Common myeloid progenitor, CD34-positive (primary cell): ENCODE measurements around the gene TPRKB.

Experiments used
- CTCF ChIA-PET: fragments of 350-600 bp; sonication (Branson Sonifier 250); formaldehyde crosslinking; loops from one replicate; lab custom pipeline; 2021; ENCODE audit warnings: antibody characterized with exemption; lab: Charles Lee
- POLR2A ChIA-PET: fragments of 350-600 bp; sonication (Branson Sonifier 250); formaldehyde crosslinking; loops from one replicate; lab custom pipeline; 2021; ENCODE audit warnings: antibody characterized with exemption; lab: Charles Lee
- DNase-seq, 3 donors: peaks; one replicate each; pipeline versions ENCODE4 v3.0.0 to v3.0.0-alpha.2; 2013
- H3K27ac ChIP-seq, 2 experiments: 1 replicate in 1 of 2; 2 replicates in 1 of 2; pipeline ENCODE4 v1.7.0; 2013; ENCODE audit warnings: inconsistent platforms in 2 of 2, low read length in 2 of 2, mild to moderate bottlenecking in 2 of 2, low read depth in 1 of 2, moderate library complexity in 1 of 2; ENCODE audit not compliant: severe bottlenecking in 2 of 2, insufficient read depth in 1 of 2, poor library complexity in 1 of 2
- H3K27me3 ChIP-seq, 5 experiments: replicated peaks in 2 of 5; 1 replicate in 3 of 5; 2 replicates in 2 of 5; pipeline versions ENCODE4 v1.6.1 to v1.7.0; 2013; ENCODE audit warnings: low read length in 4 of 5, mild to moderate bottlenecking in 2 of 5, moderate library complexity in 2 of 5, inconsistent platforms in 1 of 5; ENCODE audit not compliant: insufficient read depth in 5 of 5, control insufficient read depth in 4 of 5
- H3K36me3 ChIP-seq, 4 experiments: 1 replicate in 2 of 4; 2 replicates in 2 of 4; pipeline versions ENCODE4 v1.6.1 to v1.7.0; 2013; ENCODE audit warnings: low read length in 3 of 4, control low read depth in 1 of 4, mild to moderate bottlenecking in 1 of 4; ENCODE audit not compliant: control insufficient read depth in 4 of 4, insufficient read depth in 4 of 4
- H3K4me1 ChIP-seq, 4 experiments: 1 replicate in 3 of 4; 2 replicates in 1 of 4; pipeline versions ENCODE4 v1.6.1 to v1.7.1; 2013; ENCODE audit warnings: low read length in 3 of 4, mild to moderate bottlenecking in 3 of 4, control low read depth in 1 of 4, inconsistent platforms in 1 of 4, moderate library complexity in 1 of 4; ENCODE audit not compliant: control insufficient read depth in 4 of 4, insufficient read depth in 4 of 4; ENCODE audit errors: control extremely low read depth in 1 of 4
- H3K4me3 ChIP-seq, 7 experiments: 1 replicate in 4 of 7; 2 replicates in 3 of 7; pipeline versions ENCODE4 v1.5.1 to v1.7.0; 2013; ENCODE audit warnings: mild to moderate bottlenecking in 7 of 7, low read length in 6 of 7, moderate library complexity in 6 of 7, inconsistent platforms in 2 of 7, low read depth in 2 of 7, control low read depth in 1 of 7; ENCODE audit not compliant: insufficient read depth in 4 of 7, control insufficient read depth in 1 of 7; ENCODE audit errors: extremely low read depth in 1 of 7
- H3K9me3 ChIP-seq, 5 experiments: 1 replicate in 4 of 5; 2 replicates in 1 of 5; pipeline versions ENCODE4 v1.6.1 to v1.7.1; 2013; ENCODE audit warnings: low read length in 4 of 5, mild to moderate bottlenecking in 2 of 5, inconsistent platforms in 1 of 5, low read depth in 1 of 5, moderate library complexity in 1 of 5; ENCODE audit not compliant: control insufficient read depth in 4 of 5, insufficient read depth in 2 of 5; ENCODE audit errors: control extremely low read depth in 1 of 5
- WGBS: methylation state at CpG from one replicate; pipeline ENCODE4 v1.1.5; 2013; ENCODE audit not compliant: insufficient coverage; 5-methylcytosine and 5-hydroxymethylcytosine counted together

TPRKB gene

GRCh38 chr2:73746015-73746876, 9.1 kb upstream of the TPRKB start:
- peaks cover 9 to 53% (median 22%) of the 10 kb centered on the region in 4 experiments for H3K36me3 ChIP-seq
- H3K4me1 ChIP-seq, result peaks cover 0 to 12% (median 3%) of the 10 kb centered on the region in 4 experiments
- peak overlapping the region in 1 of 2 experiments; percentile 55 for H3K27ac ChIP-seq
- H3K9me3 ChIP-seq, result peaks cover 0 to 4% (median 2%) of the 10 kb centered on the region in 5 experiments
- peak; percentile 29 to 77 (median 48) for DNase-seq
- POLR2A ChIA-PET, result no interaction called here
- CTCF ChIA-PET, result interaction anchor here (1.1 to 1.3 kb wide), 2 partner anchors 22 to 53 kb away, joined by 3 read pairs; no protein-coding TSS in a partner anchor
- H3K4me3 ChIP-seq, result no peak overlapping the region
- H3K27me3 ChIP-seq, result no peaks in the 10 kb centered on the region
- 75% methylated on average over 10 of the region's 11 CpGs for WGBS

GRCh38 chr2:73740767-73741166, 3.6 kb upstream of the TPRKB start:
- Histone ChIP-seq H3K27me3 (no peaks in the 10 kb centered on the region), H3K36me3 (peaks cover 5 to 30% (median 11%) of the 10 kb centered on the region in 4 experiments), H3K9me3 (peaks cover 0 to 4% (median 3%) of the 10 kb centered on the region in 5 experiments), H3K4me3 (no peak overlapping the region), H3K4me1 (peaks cover 4 to 13% (median 11%) of the 10 kb centered on the region in 4 experiments), H3K27ac (no peak overlapping the region)
- no peak for DNase-seq
- ChIA-PET POLR2A (no interaction called here), CTCF (no interaction called here)
- WGBS, result 100% methylated on average over 1 of the region's 2 CpGs

- Histone ChIP-seq H3K27ac (no peak overlapping the region), H3K9me3 (peaks cover 0 to 3% (median 0%) of the 10 kb centered on the region in 5 experiments), H3K4me3 (no peak overlapping the region), H3K27me3 (no peaks in the 10 kb centered on the region), H3K36me3 (peaks cover 2 to 22% (median 12%) of the 10 kb centered on the region in 4 experiments), H3K4me1 (peaks cover 4 to 14% (median 12%) of the 10 kb centered on the region in 4 experiments)
- 83% methylated on average over 3 of the region's 3 CpGs for WGBS
- CTCF ChIA-PET, result interaction anchor here (0.5 kb wide), 1 partner anchor 83 kb away, joined by 3 read pairs; no protein-coding TSS in a partner anchor
- DNase-seq, result no peak
- POLR2A ChIA-PET, result no interaction called here
Observed at GRCh38 chr2:73739101-73739500, 2.0 kb upstream of the TPRKB start.

- WGBS, result 11% methylated on average over 6 of the region's 8 CpGs
- Histone ChIP-seq H3K36me3 (peaks cover 8 to 30% (median 22%) of the 10 kb centered on the region in 4 experiments), H3K9me3 (peaks cover 0 to 3% (median 0%) of the 10 kb centered on the region in 5 experiments), H3K27me3 (no peaks in the 10 kb centered on the region), H3K4me1 (peaks cover 4 to 14% (median 12%) of the 10 kb centered on the region in 4 experiments), H3K4me3 (peak overlapping the region; percentile 79 to 97 (median 90)), H3K27ac (peak overlapping the region; percentile 74 to 87)
- ChIA-PET POLR2A (no interaction called here), CTCF (interaction anchor here (1.5 to 2.1 kb wide), 2 partner anchors 22 to 46 kb away, joined by 4 read pairs; no protein-coding TSS in a partner anchor)
- no peak for DNase-seq
Observed at GRCh38 chr2:73736378-73736777, 767 bp downstream of the TPRKB start.

- CTCF ChIA-PET, result interaction anchor here (1.0 kb wide), 1 partner anchor 30 kb away, joined by 3 read pairs; no protein-coding TSS in a partner anchor
- Histone ChIP-seq H3K27me3 (no peaks in the 10 kb centered on the region), H3K36me3 (peaks cover 20 to 54% (median 42%) of the 10 kb centered on the region in 4 experiments), H3K4me1 (peaks cover 0 to 2% (median 1%) of the 10 kb centered on the region in 4 experiments), H3K9me3 (no peaks in the 10 kb centered on the region), H3K4me3 (no peak overlapping the region), H3K27ac (no peak overlapping the region)
- DNase-seq, result no peak
- WGBS, result 97% methylated on average over 4 of the region's 4 CpGs
- POLR2A ChIA-PET, result no interaction called here
Observed at GRCh38 chr2:73730810-73731209, 6.3 kb downstream of the TPRKB start.

- H3K9me3 ChIP-seq, result no peaks in the 10 kb centered on the region
- no peak for DNase-seq
- no peak overlapping the region for H3K27ac ChIP-seq
- H3K27me3 ChIP-seq, result no peaks in the 10 kb centered on the region
- ChIA-PET CTCF (no interaction called here), POLR2A (no interaction called here)
- H3K4me1 ChIP-seq, result no peaks in the 10 kb centered on the region
- peaks cover 20 to 48% (median 36%) of the 10 kb centered on the region in 4 experiments for H3K36me3 ChIP-seq
- 67% methylated on average over 2 of the region's 4 CpGs for WGBS
- no peak overlapping the region for H3K4me3 ChIP-seq
Observed at GRCh38 chr2:73728711-73729110, 8.4 kb downstream of the TPRKB start.

- no peaks in the 10 kb centered on the region for H3K9me3 ChIP-seq
- H3K4me1 ChIP-seq, result no peaks in the 10 kb centered on the region
- no peak for DNase-seq
- H3K27me3 ChIP-seq, result no peaks in the 10 kb centered on the region
- ChIA-PET POLR2A (no interaction called here), CTCF (no interaction called here)
- H3K4me3 ChIP-seq, result no peak overlapping the region
- 80% methylated on average over 1 of the region's 3 CpGs for WGBS
- H3K27ac ChIP-seq, result no peak overlapping the region
- H3K36me3 ChIP-seq, result peaks cover 17 to 43% (median 31%) of the 10 kb centered on the region in 4 experiments
Observed at GRCh38 chr2:73728043-73728442, 9.1 kb downstream of the TPRKB start.
